A673 (cell line): ENCODE results near the gene COG1.

Experiments
- EZH2 ChIP-seq: fragments of 200-600 bp; sonication (generic); IDR thresholded peaks from 2 replicates; pipeline ENCODE4 v1.6.1; 2017; ENCODE audit warnings: borderline replicate concordance, low read depth, mild to moderate bottlenecking, mixed read lengths, antibody characterized with exemption, low read length; ENCODE audit not compliant: poor library complexity, severe bottlenecking
- TF ChIP-seq, protein P1 (sequence below): fragments of 300-800, 200-600 bp; sonication (generic); conservative IDR thresholded peaks from 2 replicates; pipeline ENCODE4 v1.5.1; 2017; ENCODE audit warnings: low read depth, mild to moderate bottlenecking, antibody characterized with exemption, low read length, moderate library complexity, mixed read lengths

DNA sequence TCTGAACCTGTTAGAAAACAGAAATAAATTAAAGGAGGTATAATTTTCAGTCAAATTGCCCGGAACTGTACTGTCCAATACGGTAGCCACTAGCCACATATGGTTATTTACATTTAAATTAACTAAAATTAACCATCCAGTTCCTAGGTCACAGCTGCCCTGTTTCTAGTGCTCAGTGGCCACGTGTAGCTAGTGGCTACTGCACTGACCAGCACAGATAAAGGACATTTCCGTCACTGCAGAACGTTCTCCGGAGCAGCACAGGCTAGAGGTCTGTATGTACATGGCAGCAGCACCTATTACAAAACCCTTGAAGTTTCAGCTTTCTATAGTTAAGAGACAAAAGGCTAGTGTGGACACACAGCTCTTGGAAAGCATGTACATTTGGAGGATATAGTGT, 35.1 kb downstream of the COG1 start:
- TF ChIP-seq EZH2 = no peak
- TF ChIP-seq, protein P1, sequence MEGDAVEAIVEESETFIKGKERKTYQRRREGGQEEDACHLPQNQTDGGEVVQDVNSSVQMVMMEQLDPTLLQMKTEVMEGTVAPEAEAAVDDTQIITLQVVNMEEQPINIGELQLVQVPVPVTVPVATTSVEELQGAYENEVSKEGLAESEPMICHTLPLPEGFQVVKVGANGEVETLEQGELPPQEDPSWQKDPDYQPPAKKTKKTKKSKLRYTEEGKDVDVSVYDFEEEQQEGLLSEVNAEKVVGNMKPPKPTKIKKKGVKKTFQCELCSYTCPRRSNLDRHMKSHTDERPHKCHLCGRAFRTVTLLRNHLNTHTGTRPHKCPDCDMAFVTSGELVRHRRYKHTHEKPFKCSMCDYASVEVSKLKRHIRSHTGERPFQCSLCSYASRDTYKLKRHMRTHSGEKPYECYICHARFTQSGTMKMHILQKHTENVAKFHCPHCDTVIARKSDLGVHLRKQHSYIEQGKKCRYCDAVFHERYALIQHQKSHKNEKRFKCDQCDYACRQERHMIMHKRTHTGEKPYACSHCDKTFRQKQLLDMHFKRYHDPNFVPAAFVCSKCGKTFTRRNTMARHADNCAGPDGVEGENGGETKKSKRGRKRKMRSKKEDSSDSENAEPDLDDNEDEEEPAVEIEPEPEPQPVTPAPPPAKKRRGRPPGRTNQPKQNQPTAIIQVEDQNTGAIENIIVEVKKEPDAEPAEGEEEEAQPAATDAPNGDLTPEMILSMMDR = no peak
